Natural killer cell (primary cell): ENCODE results near the gene NOX1. TPM values are rescaled to one million over a fixed set of nuclear protein-coding genes. Genes with fewer than 3 reads are reported as not detected.

ENCODE experiments used
- ATAC-seq, 3 donors: fragments of 150-1000 bp in 2 of 3; fragments of 200-7000 bp in 1 of 3; cut with Tn5 transposase; 1 replicate in 1 of 3; 2 replicates in 2 of 3; pipeline ENCODE4 v1.10.0; 2021; ENCODE audit warnings: mild to moderate bottlenecking in 2 of 3, moderate library complexity in 2 of 3
- DNase-seq, 2 donors: peaks; one replicate each; pipeline versions ENCODE4 v3.0.0 to v3.0.0-alpha.2; 2013 to 2021; ENCODE audit warnings: mixed read lengths in 1 of 2
- H3K27ac ChIP-seq: one replicate; pipeline ENCODE4 v1.5.1; 2013; ENCODE audit warnings: mild to moderate bottlenecking, low read length
- H3K27me3 ChIP-seq: one replicate; pipeline ENCODE4 v1.6.1; 2013; ENCODE audit warnings: low read length; ENCODE audit not compliant: control insufficient read depth, insufficient read depth
- H3K36me3 ChIP-seq: one replicate; pipeline ENCODE4 v1.6.1; 2013; ENCODE audit warnings: low read length; ENCODE audit not compliant: control insufficient read depth, insufficient read depth
- H3K4me1 ChIP-seq: one replicate; pipeline ENCODE4 v1.6.1; 2013; ENCODE audit warnings: low read length; ENCODE audit not compliant: control insufficient read depth, insufficient read depth
- H3K4me3 ChIP-seq: one replicate; pipeline ENCODE4 v1.5.1; 2013; ENCODE audit warnings: low read length
- H3K9me3 ChIP-seq: one replicate; pipeline ENCODE4 v1.6.1; 2013; ENCODE audit warnings: low read length; ENCODE audit not compliant: control insufficient read depth, insufficient read depth
- H3K27ac Mint-ChIP-seq, 2 donors: one replicate each; pipeline ENCODE4 v1.8.0; 2022; ENCODE audit warnings: mild to moderate bottlenecking in 2 of 2, mixed read lengths in 2 of 2, moderate library complexity in 1 of 2
- H3K27me3 Mint-ChIP-seq, 2 donors: one replicate each; pipeline ENCODE4 v1.8.0; 2022; ENCODE audit warnings: low read depth in 2 of 2, mixed read lengths in 2 of 2
- H3K36me3 Mint-ChIP-seq: one replicate; pipeline ENCODE4 v1.8.0; 2022; ENCODE audit warnings: mixed read lengths
- H3K4me1 Mint-ChIP-seq, 2 donors: one replicate each; pipeline ENCODE4 v1.8.0; 2022; ENCODE audit warnings: mixed read lengths in 2 of 2
- H3K4me3 Mint-ChIP-seq: one replicate; pipeline ENCODE4 v1.8.0; 2022; ENCODE audit warnings: mild to moderate bottlenecking, moderate library complexity, mixed read lengths
- H3K9me3 Mint-ChIP-seq, 2 donors: one replicate each; pipeline ENCODE4 v1.8.0; 2022; ENCODE audit warnings: mixed read lengths in 2 of 2
- WGBS: methylation state at CpG from one replicate; pipeline ENCODE4 v1.1.7; 2013; ENCODE audit warnings: missing lambda C conversion rate; ENCODE audit not compliant: insufficient coverage; 5-methylcytosine and 5-hydroxymethylcytosine counted together
- intact Hi-C: fragments of 100-400 bp; cut with micrococcal nuclease; formaldehyde crosslinking; loops from one replicate; pipeline ENCODE4 v1.14.2; 2022
- total RNA-seq, 4 donors: library from RNA; stranded (reverse); fragments of 120-200 nt in 1 of 4; gene quantifications; one replicate each; pipeline versions ENCODE4 v1.2.3 to v1.2.4, GENCODE V29; 2013 to 2022
- TF ChIP-seq, protein P1 (sequence below): fragments of 200-600 bp; IDR thresholded peaks from one replicate; pipeline ENCODE4 v1.8.0; 2022; ENCODE audit warnings: antibody characterized with exemption

NOX1 gene
- total RNA-seq, 3 donors from 2014 or later (not counting 1 experiment from before 2014, with no cell fraction given): not detected

DNA sequence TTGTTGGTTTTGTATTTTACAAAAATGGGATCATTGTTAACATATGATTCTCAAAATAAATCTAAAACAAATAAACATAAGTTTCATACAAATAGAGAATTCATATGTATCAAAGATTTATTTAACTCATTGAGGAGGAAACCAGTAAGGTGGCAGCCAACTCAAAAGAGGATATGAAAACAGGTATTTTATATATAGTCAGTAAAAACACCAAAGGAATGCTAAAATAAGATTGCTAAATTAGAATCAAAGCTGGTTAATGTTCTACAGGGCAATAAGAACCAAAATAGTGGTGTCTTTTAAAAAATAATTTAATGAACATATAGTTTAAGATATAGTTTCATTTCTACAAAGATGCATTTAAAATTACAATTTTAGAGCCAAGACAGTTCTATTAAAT is 31.5 kb upstream of the NOX1 start:
- H3K36me3 ChIP-seq: no peaks in the 10 kb centered on the region
- TF ChIP-seq, protein P1, sequence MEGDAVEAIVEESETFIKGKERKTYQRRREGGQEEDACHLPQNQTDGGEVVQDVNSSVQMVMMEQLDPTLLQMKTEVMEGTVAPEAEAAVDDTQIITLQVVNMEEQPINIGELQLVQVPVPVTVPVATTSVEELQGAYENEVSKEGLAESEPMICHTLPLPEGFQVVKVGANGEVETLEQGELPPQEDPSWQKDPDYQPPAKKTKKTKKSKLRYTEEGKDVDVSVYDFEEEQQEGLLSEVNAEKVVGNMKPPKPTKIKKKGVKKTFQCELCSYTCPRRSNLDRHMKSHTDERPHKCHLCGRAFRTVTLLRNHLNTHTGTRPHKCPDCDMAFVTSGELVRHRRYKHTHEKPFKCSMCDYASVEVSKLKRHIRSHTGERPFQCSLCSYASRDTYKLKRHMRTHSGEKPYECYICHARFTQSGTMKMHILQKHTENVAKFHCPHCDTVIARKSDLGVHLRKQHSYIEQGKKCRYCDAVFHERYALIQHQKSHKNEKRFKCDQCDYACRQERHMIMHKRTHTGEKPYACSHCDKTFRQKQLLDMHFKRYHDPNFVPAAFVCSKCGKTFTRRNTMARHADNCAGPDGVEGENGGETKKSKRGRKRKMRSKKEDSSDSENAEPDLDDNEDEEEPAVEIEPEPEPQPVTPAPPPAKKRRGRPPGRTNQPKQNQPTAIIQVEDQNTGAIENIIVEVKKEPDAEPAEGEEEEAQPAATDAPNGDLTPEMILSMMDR: no peak
- H3K9me3 Mint-ChIP-seq: no peaks in the 10 kb centered on the region

DNA sequence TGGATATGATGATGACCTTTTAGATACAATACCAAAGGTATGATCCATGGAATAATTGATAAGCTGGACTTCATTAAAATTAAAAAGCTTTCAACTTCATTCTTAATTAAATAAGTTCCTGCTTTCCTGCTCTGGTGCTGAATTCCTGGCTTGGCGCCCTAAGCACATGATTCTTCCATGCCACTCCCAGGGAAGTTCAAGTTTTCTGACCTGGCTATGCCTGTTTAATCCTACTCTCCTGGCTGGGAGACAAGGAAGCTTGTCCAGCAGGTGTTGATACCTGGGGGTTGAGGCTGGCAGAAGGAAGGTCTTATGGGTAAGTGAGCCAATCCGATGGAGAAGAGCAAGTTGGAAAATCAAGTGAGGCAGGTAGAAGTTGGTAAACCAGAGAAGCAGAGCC is 30.3 kb upstream of the NOX1 start:
- H3K9me3 Mint-ChIP-seq: no peaks in the 10 kb centered on the region
- no peak overlapping the region for H3K27ac Mint-ChIP-seq
- TF ChIP-seq, protein P1: no peak
- no peaks in the 10 kb centered on the region for H3K36me3 Mint-ChIP-seq
- DNase-seq (no peak), ATAC-seq (no peak)
- 100% methylated on average over 1 of the region's 2 CpGs for WGBS
- Histone ChIP-seq H3K27me3 (no peaks in the 10 kb centered on the region), H3K4me1 (no peaks in the 10 kb centered on the region), H3K4me3 (no peak overlapping the region), H3K36me3 (no peaks in the 10 kb centered on the region), H3K27ac (no peak overlapping the region), H3K9me3 (no peaks in the 10 kb centered on the region)
- H3K27me3 Mint-ChIP-seq: peaks cover 2 to 19% of the 10 kb centered on the region in 2 donors
- intact Hi-C loops: no loop called here
- H3K4me3 Mint-ChIP-seq: no peak overlapping the region
- H3K4me1 Mint-ChIP-seq: no peaks in the 10 kb centered on the region

More for the DNA sequence above, 31.5 kb upstream of the NOX1 start:
- no peaks in the 10 kb centered on the region for H3K9me3 ChIP-seq
- H3K4me1 Mint-ChIP-seq: no peaks in the 10 kb centered on the region
- H3K4me3 Mint-ChIP-seq: no peak overlapping the region
- intact Hi-C loops: no loop called here
- H3K27ac Mint-ChIP-seq: no peak overlapping the region
- H3K36me3 Mint-ChIP-seq: no peaks in the 10 kb centered on the region
- H3K27ac ChIP-seq: no peak overlapping the region
- H3K27me3 Mint-ChIP-seq: peaks cover 2 to 16% of the 10 kb centered on the region in 2 donors
- no peak overlapping the region for H3K4me3 ChIP-seq
- no peaks in the 10 kb centered on the region for H3K4me1 ChIP-seq
- DNase-seq: no peak
- no peaks in the 10 kb centered on the region for H3K27me3 ChIP-seq
- no peak for ATAC-seq

DNA sequence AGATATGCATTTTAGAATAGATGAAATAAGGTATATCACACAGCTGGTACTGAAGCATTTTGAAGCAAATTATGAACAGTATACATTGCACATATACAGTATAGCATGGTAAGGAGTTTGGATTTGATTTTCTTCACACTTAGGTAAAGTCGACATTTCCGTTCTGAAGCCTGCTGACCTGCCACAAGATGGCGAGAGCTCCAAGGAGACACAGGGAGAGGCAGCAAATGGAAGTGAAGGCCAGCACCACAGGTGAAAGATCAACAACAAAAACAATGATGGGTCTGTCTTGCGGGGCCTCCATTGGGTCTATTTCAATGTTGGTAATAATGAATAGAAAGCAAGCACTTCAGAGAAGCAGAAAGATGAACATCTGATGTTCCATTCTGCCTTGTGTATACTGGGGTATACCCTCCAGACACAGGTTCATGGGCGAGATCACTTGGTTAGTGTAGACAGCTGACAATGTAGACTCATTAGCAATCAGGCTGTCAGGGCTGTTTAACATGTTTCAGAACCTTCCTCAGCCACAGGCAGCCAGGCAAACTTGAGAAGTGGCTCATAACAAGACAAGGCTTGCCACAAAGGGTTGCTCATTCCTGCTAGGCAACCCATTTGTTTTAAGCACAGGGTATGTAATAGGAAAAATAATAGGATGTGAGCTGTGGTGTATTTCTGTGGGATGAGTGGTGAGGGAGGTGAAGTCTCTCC is 21.4 kb upstream of the NOX1 start:
- Mint-ChIP-seq H3K27ac (no peak overlapping the region), H3K4me1 (no peaks in the 10 kb centered on the region), H3K9me3 (no peaks in the 10 kb centered on the region), H3K4me3 (no peak overlapping the region), H3K27me3 (peaks cover 0 to 21% of the 10 kb centered on the region in 2 donors), H3K36me3 (no peaks in the 10 kb centered on the region)
- peak in 1 of 2 donors; percentile 49 for DNase-seq
- intact Hi-C loops: no loop called here
- TF ChIP-seq, protein P1: no peak
- H3K9me3 ChIP-seq: no peaks in the 10 kb centered on the region
- no peaks in the 10 kb centered on the region for H3K36me3 ChIP-seq
- H3K4me1 ChIP-seq: no peaks in the 10 kb centered on the region
- WGBS: 55% methylated on average over 5 of the region's 5 CpGs
- ATAC-seq: no peak
- H3K4me3 ChIP-seq: no peak overlapping the region
- no peaks in the 10 kb centered on the region for H3K27me3 ChIP-seq
- H3K27ac ChIP-seq: no peak overlapping the region

DNA sequence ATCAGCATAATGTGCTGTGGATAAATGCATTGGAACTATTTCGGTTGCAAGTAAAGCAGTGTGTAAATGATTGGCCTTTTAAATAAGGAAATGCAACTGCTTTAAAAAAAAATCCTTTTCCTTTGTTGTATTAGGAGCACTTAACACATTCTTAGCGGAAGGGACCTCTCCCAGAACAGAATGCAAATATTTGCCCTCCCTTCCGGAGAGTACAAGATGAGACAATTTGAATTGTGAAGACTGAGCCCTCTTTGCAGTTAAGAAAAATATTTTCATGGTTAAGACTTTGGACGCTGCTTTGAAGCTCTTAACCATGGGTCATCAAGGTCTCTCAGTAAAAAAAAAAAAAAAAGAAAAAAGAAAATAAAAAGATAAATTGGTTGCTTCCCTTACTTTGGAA is 9.5 kb upstream of the NOX1 start:
- Histone ChIP-seq H3K36me3 (no peaks in the 10 kb centered on the region), H3K9me3 (no peaks in the 10 kb centered on the region), H3K4me1 (no peaks in the 10 kb centered on the region), H3K27me3 (no peaks in the 10 kb centered on the region), H3K27ac (no peak overlapping the region), H3K4me3 (no peak overlapping the region)
- H3K9me3 Mint-ChIP-seq: no peaks in the 10 kb centered on the region
- DNase-seq (no peak), ATAC-seq (no peak)
- no peaks in the 10 kb centered on the region for H3K4me1 Mint-ChIP-seq
- no peak overlapping the region for H3K4me3 Mint-ChIP-seq
- peaks cover 3 to 11% of the 10 kb centered on the region in 2 donors for H3K27me3 Mint-ChIP-seq
- intact Hi-C loops: no loop called here
- 86% methylated on average over 1 of the region's 4 CpGs for WGBS
- TF ChIP-seq, protein P1: no peak
- no peak overlapping the region for H3K27ac Mint-ChIP-seq
- H3K36me3 Mint-ChIP-seq: no peaks in the 10 kb centered on the region
